IMR-90 (cell line): ENCODE results near the gene PNCK. TPM values are rescaled to one million over a fixed set of nuclear protein-coding genes. Genes with fewer than 3 reads are reported as not detected.

Experiments
- ATAC-seq: fragments of 200-7000 bp; cut with Tn5 transposase; 2 replicates; pipeline ENCODE4 v1.9.1; 2020; ENCODE audit warnings: low read depth, mild to moderate bottlenecking, moderate library complexity
- BruUV-seq: library from RNA; stranded (reverse); fragments of 400-500 nt; replicated peaks from 2 replicates; lab custom pipeline; 2021; lab: Mats Ljungman, UMichigan
- CTCF ChIA-PET: fragments of 300-600 bp; formaldehyde crosslinking; extraction: SDS; loops from one replicate; lab custom pipeline; 2021; ENCODE audit warnings: antibody characterized with exemption; lab: Yijun Ruan, JAX
- POLR2A ChIA-PET: fragments of 300-600 bp; sonication (Branson Sonifier 250); formaldehyde crosslinking; loops from one replicate; lab custom pipeline; 2022; ENCODE audit warnings: antibody characterized with exemption; ENCODE audit not compliant: unreplicated experiment; lab: Charles Lee
- DNase-seq: peaks from one replicate; pipeline ENCODE4 v3.0.0; 2013
- H2AFZ ChIP-seq: replicated peaks from 2 replicates; pipeline ENCODE3; 2013; ENCODE audit warnings: low read length, mild to moderate bottlenecking; ENCODE audit not compliant: poor library complexity
- H2AK5ac ChIP-seq: 2 replicates; pipeline ENCODE4 v1.6.1; 2013; ENCODE audit warnings: low read depth, low read length, inconsistent platforms
- H2AK9ac ChIP-seq: replicated peaks from 2 replicates; pipeline ENCODE3; 2013; ENCODE audit warnings: mild to moderate bottlenecking, low read depth, low read length, moderate library complexity; ENCODE audit not compliant: poor library complexity
- H2BK120ac ChIP-seq: 2 replicates; pipeline ENCODE4 v1.6.1; 2013; ENCODE audit warnings: low read depth, low read length, inconsistent platforms
- H2BK15ac ChIP-seq: 3 replicates; pipeline ENCODE4 v1.6.1; 2013; ENCODE audit warnings: low read depth, low read length, inconsistent platforms
- H2BK20ac ChIP-seq: 2 replicates; pipeline ENCODE4 v1.6.1; 2013; ENCODE audit warnings: low read depth, mild to moderate bottlenecking, inconsistent platforms, low read length, moderate library complexity
- H2BK5ac ChIP-seq: 2 replicates; pipeline ENCODE4 v1.6.1; 2013; ENCODE audit warnings: mild to moderate bottlenecking, low read depth, low read length, inconsistent platforms; ENCODE audit not compliant: poor library complexity, severe bottlenecking
- H3K14ac ChIP-seq: replicated peaks from 2 replicates; pipeline ENCODE4 v1.6.1; 2013; ENCODE audit warnings: low read depth, low read length, inconsistent platforms
- H3K18ac ChIP-seq: 2 replicates; pipeline ENCODE4 v1.6.1; 2013; ENCODE audit warnings: low read depth, low read length, control low read depth
- H3K23ac ChIP-seq: 2 replicates; pipeline ENCODE4 v1.6.1; 2013; ENCODE audit warnings: low read depth, low read length, inconsistent platforms
- H3K27ac ChIP-seq: 2 replicates; pipeline ENCODE4 v1.5.1; 2013; ENCODE audit warnings: mild to moderate bottlenecking, control low read depth, low read length; ENCODE audit not compliant: insufficient read depth
- H3K27me3 ChIP-seq: 2 replicates; pipeline ENCODE4 v1.6.1; 2013; ENCODE audit warnings: low read length; ENCODE audit not compliant: control insufficient read depth, insufficient read depth
- H3K36me3 ChIP-seq: 2 replicates; pipeline ENCODE4 v1.6.1; 2013; ENCODE audit warnings: low read length, mixed read lengths; ENCODE audit not compliant: control insufficient read depth, insufficient read depth
- H3K4ac ChIP-seq: 2 replicates; pipeline ENCODE4 v1.6.1; 2013; ENCODE audit warnings: low read depth, low read length, inconsistent platforms
- H3K4me1 ChIP-seq: 2 replicates; pipeline ENCODE4 v1.6.1; 2013; ENCODE audit warnings: low read length, mixed read lengths; ENCODE audit not compliant: control insufficient read depth, insufficient read depth
- H3K4me2 ChIP-seq: 2 replicates; pipeline ENCODE4 v1.6.1; 2013; ENCODE audit warnings: low read depth, mild to moderate bottlenecking, control low read depth, low read length, moderate library complexity
- H3K4me3 ChIP-seq: 2 replicates; pipeline ENCODE4 v1.5.1; 2013; ENCODE audit warnings: low read depth, mild to moderate bottlenecking, control low read depth, low read length, moderate library complexity; ENCODE audit not compliant: insufficient read depth
- H3K56ac ChIP-seq: 2 replicates; pipeline ENCODE4 v1.6.1; 2013; ENCODE audit warnings: low read length, inconsistent platforms; ENCODE audit not compliant: insufficient read depth; ENCODE audit errors: extremely low read depth
- H3K79me1 ChIP-seq, 2 experiments: 2 replicates each; pipeline ENCODE4 v1.6.1; 2013; ENCODE audit warnings: low read length in 2 of 2, inconsistent platforms in 1 of 2, low read depth in 1 of 2
- H3K9ac ChIP-seq: 2 replicates; pipeline ENCODE4 v1.6.1; 2013; ENCODE audit warnings: low read depth, low read length, control low read depth
- H3K9me1 ChIP-seq: 2 replicates; pipeline ENCODE4 v1.6.1; 2013; ENCODE audit warnings: low read length, inconsistent platforms; ENCODE audit not compliant: insufficient read depth
- H3K9me3 ChIP-seq: 2 replicates; pipeline ENCODE4 v1.6.1; 2013; ENCODE audit warnings: low read length; ENCODE audit not compliant: control insufficient read depth, insufficient read depth
- H4K20me1 ChIP-seq: 2 replicates; pipeline ENCODE4 v1.6.1; 2013; ENCODE audit warnings: low read length, inconsistent platforms; ENCODE audit not compliant: insufficient read depth
- H4K5ac ChIP-seq: 2 replicates; pipeline ENCODE4 v1.6.1; 2013; ENCODE audit warnings: mild to moderate bottlenecking, low read depth, low read length, control low read depth
- H4K8ac ChIP-seq, 2 experiments: 2 replicates each; pipeline ENCODE4 v1.6.1; 2013; ENCODE audit warnings: low read depth in 2 of 2, low read length in 2 of 2, control low read depth in 1 of 2, inconsistent platforms in 1 of 2
- H4K91ac ChIP-seq: 2 replicates; pipeline ENCODE4 v1.6.1; 2013; ENCODE audit warnings: low read depth, low read length, inconsistent platforms; ENCODE audit not compliant: insufficient read depth
- BHLHE40 ChIP-seq: fragments of 150-350 bp; IDR thresholded peaks from 2 replicates; pipeline ENCODE4 v1.6.1; 2016; ENCODE audit warnings: mild to moderate bottlenecking, low read depth, low read length
- POLR2A ChIP-seq: IDR thresholded peaks from 2 replicates; pipeline ENCODE4 v1.6.1; 2012; ENCODE audit warnings: mild to moderate bottlenecking, low read depth, low read length
- RCOR1 ChIP-seq: IDR thresholded peaks from 2 replicates; pipeline ENCODE4 v1.6.1; 2012; ENCODE audit warnings: mild to moderate bottlenecking, low read length, improper control_type of control experiment; ENCODE audit not compliant: insufficient replicate concordance
- WGBS, 2 experiments: methylation state at CpG; one replicate each; pipeline versions ENCODE4 v1.1.5 to v1.1.7; 2013; ENCODE audit warnings: missing lambda C conversion rate in 2 of 2; ENCODE audit not compliant: insufficient read length in 1 of 2; ENCODE audit errors: extremely low coverage in 2 of 2; 5-methylcytosine and 5-hydroxymethylcytosine counted together
- dilution Hi-C: fragments of 300-500 bp; cut with HindIII; formaldehyde crosslinking; loops from one replicate; pipeline ENCODE4 v1.14.3; 2018; ENCODE audit warnings: low sequenced_read_pairs; ENCODE audit not compliant: unreplicated experiment
- in situ Hi-C: fragments of 300-500 bp; cut with MboI; formaldehyde crosslinking; loops from 3 replicates; pipeline ENCODE4 v1.14.3; 2019; ENCODE audit warnings: low sequenced_read_pairs, inconsistent platforms, mixed read lengths
- intact Hi-C: fragments of 100-400 bp; cut with micrococcal nuclease; formaldehyde crosslinking; loops from 2 replicates; pipeline ENCODE4 v1.10.0; 2022
- polyA plus RNA-seq, 3 experiments: library from polyadenylated mRNA; depleted of rRNA; stranded (reverse); fragments of >200 nt; gene quantifications; 2 replicates each; pipeline ENCODE4 v1.2.3, GENCODE V29; 2012; ENCODE audit warnings: low replicate concordance in 1 of 3
- total RNA-seq: library from RNA; depleted of rRNA; stranded (reverse); fragments of >200 nt; gene quantifications from 2 replicates; pipeline ENCODE4 v1.2.3, GENCODE V29; 2012
- TF ChIP-seq, protein P1 (sequence below): conservative IDR thresholded peaks from 2 replicates; pipeline ENCODE4 v1.5.1; 2012; ENCODE audit warnings: mild to moderate bottlenecking, low read depth, low read length, improper control_type of control experiment

Gene PNCK
- total and polyA plus RNA-seq, 2 of the 4 experiments (the other 2 are of a cell fraction), result 0.18 to 0.22 TPM

- TF ChIP-seq, protein P1, sequence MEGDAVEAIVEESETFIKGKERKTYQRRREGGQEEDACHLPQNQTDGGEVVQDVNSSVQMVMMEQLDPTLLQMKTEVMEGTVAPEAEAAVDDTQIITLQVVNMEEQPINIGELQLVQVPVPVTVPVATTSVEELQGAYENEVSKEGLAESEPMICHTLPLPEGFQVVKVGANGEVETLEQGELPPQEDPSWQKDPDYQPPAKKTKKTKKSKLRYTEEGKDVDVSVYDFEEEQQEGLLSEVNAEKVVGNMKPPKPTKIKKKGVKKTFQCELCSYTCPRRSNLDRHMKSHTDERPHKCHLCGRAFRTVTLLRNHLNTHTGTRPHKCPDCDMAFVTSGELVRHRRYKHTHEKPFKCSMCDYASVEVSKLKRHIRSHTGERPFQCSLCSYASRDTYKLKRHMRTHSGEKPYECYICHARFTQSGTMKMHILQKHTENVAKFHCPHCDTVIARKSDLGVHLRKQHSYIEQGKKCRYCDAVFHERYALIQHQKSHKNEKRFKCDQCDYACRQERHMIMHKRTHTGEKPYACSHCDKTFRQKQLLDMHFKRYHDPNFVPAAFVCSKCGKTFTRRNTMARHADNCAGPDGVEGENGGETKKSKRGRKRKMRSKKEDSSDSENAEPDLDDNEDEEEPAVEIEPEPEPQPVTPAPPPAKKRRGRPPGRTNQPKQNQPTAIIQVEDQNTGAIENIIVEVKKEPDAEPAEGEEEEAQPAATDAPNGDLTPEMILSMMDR, result peak; percentile 26
- TF ChIP-seq BHLHE40 (no peak), POLR2A (peak; percentile 86), RCOR1 (no peak)
- ChIA-PET CTCF (no interaction called here), POLR2A (no interaction called here)
- Histone ChIP-seq H3K4me1 (peaks cover 9% of the 10 kb centered on the region), H3K56ac (no peak within 1 kb of the TSS), H4K5ac (no peak within 1 kb of the TSS), H2AK5ac (no peak within 1 kb of the TSS), H3K23ac (no peak within 1 kb of the TSS), H2BK20ac (no peak within 1 kb of the TSS), H3K9me3 (peaks cover 6% of the 10 kb centered on the region; the same call in 1 of the 2 replicates), H3K9ac (peak within 1 kb of the TSS; percentile 69; the same call in 1 of the 2 replicates), H2BK120ac (no peak within 1 kb of the TSS), H4K20me1 (peaks cover 12% of the 10 kb centered on the region), H3K79me1 (0 out of 4 replicates have a peak, but pooled peaks cover 0 to 6% of the 10 kb centered on the region in 2 experiments), H2BK15ac (no peak within 1 kb of the TSS), H3K14ac (no peak within 1 kb of the TSS), H3K27ac (no peak within 1 kb of the TSS), H4K91ac (no peak within 1 kb of the TSS), H3K9me1 (peaks cover 5% of the 10 kb centered on the region; the same call in 1 of the 2 replicates), H3K27me3 (no peaks in the 10 kb centered on the region; the same call in 1 of the 2 replicates), H3K4me2 (peak within 1 kb of the TSS; percentile 82), H2BK5ac (peak within 1 kb of the TSS; percentile 26), H2AK9ac (no peak within 1 kb of the TSS), H3K4ac (no peak within 1 kb of the TSS), H3K18ac (no peak within 1 kb of the TSS), H2AFZ (peak within 1 kb of the TSS; percentile 67), H3K4me3 (peak within 1 kb of the TSS; percentile 96), H4K8ac (peak within 1 kb of the TSS in 1 of 2 experiments; percentile 16; a peak in 1 of 4 replicates), H3K36me3 (peaks cover 4% of the 10 kb centered on the region)
- intact Hi-C loops, result no loop called here
- no TSS peak for BruUV-seq
- ATAC-seq, result peak; percentile 58
- no CpG with 5 or more reads among the region's 66 CpGs for WGBS, 2 experiments
- DNase-seq, result peak; percentile 44
- in situ Hi-C loops, result no loop called here
- dilution Hi-C loops, result no loop called here
Measured at GRCh38 chrX:153687121-153688039, 13.8 kb upstream of the PNCK start, which contains the start of gene SLC6A8. Gene SLC6A8 (plus strand): TSS chrX:153687926. CDS start chrX:153688575, 649 bp downstream.
